HG03135 (cell line): ENCODE measurements around the gene CAMKV.

ENCODE experiments used
- ATAC-seq: cut with Tn5 transposase; IDR thresholded peaks from one replicate; pipeline ENCODE4 v1.9.1; 2021; ENCODE audit warnings: mild to moderate bottlenecking, moderate library complexity; ENCODE audit not compliant: unreplicated experiment

CAMKV gene

DNA sequence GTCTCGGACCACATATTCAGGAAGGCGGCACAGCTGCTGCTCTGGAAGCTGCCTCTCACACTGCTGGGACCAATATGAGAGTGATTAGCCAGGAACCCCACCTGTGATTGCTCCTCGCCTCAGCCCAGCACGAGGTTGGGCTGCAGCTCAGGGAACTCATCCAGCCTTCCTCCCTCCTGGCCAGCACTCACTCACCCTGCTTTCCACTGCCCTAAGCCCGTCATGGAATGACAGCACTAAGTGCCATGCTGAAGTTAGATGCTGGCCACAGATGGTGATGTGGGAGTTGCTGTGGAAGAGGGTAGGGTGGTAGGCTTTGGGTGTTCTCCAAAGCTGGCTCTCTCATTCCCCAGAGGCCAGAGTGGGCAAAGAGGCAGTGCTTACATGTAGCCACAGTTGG, 26.6 kb upstream of the CAMKV start:
- ATAC-seq: no peak

DNA sequence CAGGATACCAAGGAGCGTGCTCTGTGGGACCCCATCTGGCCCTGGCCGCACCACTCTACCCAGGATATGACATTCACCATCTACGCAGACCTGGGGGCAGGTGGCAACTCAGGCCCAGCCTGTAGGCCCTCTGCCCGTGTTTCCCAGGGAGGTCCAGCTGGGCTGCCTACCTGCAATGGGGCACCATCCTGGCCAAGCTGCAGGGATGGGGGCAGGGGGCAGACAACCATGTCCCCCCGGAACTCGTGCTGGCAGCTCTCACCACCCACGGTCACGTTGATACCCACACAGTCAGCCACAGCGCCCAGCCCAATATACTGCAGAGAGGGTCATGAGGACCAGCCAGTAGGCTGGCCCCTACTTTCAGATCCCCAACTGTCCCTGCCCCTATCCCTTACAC, 26.1 kb upstream of the CAMKV start:
- ATAC-seq: no peak

DNA sequence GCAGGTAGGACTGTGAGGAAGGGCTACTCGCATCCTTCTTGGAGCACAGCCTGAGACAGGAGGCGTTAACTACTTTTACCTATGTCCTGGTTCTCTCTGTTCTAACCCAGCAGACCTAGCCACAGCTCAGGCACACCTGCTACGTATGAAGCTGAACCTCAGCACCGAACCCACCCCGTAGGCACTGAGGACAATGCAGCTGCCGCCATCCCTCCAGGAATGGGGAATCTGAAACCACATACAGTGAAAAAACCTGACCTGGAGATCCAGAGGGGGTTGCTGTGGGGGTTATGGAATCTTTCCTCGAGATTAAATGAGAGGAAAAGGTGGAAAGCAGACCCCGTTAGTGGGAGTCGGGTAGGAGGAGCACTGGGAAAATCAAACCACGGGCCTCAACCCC, 19.6 kb upstream of the CAMKV start:
- ATAC-seq: no peak

DNA sequence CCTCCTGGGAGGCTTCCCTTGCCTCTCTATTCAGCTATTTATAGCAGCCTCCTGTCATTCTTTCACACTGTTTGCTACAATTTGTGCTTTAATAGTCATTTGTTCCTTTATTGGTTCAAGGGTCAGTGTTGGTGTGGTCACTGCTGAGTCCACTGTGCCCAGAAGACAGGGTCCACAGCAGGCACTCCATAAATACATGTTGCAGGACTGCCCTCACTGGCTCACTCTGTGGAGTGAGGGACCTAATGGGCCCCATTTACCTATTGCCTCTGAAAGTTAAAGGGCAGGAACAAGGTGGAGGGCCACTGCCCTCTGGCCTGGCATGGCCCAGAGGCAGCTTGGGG, 17.2 kb upstream of the CAMKV start:
- no peak for ATAC-seq

DNA sequence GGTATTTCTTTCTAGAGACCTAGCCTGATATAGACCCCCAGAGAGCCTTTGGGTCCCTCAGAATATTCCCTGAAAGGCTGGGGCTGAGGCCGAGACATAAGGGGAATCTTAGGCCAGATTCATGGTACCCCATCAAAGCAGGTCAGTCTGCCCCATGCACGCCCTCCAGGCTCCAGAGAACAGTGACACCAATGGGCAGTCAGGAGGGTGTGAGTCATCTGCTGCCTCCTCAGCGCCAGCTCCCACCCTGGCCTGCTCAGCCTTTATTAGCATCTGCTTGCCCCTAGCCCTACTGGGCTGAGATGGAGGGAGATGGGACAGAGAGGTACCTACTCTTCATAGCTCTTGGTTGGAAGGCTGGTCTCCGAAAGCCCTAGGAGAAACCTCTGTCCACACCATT, 14.3 kb upstream of the CAMKV start:
- ATAC-seq: no peak

DNA sequence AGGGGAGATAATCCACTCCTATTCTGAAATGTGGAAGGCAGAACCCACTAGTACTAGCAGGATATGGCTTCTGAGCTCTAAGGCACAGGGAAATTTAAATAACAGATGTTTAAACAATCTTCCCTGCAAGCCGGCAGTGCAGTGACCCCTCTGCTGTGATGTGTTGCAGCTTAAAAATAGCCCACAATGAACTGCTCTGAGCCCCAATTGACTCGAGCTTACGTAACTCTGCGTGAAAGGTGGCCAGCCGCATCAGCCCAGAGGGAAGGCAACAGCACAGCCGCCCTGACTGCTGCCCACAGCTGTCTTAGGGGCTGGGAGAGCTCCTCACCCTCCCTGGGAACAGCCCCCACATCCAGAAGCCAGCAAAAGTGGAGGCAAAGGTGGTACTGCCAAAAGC, 12.5 kb upstream of the CAMKV start:
- ATAC-seq: no peak

DNA sequence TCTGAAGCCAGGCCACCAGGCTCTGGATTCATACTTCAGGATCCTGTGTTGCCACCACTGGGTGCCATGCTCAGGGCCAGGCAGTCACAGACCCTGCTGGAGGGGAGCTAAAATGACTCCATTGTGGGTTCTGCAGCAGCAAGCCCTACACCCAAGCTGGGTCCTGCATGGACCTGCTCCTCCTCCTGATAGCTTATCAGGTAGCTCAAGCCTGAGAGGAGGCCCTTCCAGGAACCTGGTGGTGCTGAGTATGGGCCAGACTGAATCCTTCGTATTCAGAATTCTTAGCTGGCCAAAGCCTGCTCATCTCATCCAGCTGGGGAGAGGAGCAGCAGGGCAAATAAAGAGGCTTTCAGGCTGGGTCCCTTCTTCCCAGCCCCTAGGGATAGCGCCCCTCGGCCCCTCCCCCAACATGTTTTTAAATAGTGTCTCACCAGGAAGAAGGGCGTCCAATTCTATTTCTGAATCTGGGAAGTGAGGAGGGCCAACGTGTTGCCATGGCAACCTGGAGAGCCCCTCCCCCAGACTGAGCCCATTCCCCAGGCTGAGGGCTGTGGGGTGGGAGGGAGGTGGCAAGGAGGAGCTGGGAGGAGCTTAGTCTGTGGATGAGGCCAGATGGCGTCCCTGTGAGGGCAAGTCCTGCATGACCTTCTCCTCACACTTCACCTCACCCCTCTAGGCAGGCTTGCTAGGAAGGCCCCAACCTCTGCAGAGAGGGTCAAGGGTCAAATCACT, 11.0 kb upstream of the CAMKV start:
- no peak for ATAC-seq

DNA sequence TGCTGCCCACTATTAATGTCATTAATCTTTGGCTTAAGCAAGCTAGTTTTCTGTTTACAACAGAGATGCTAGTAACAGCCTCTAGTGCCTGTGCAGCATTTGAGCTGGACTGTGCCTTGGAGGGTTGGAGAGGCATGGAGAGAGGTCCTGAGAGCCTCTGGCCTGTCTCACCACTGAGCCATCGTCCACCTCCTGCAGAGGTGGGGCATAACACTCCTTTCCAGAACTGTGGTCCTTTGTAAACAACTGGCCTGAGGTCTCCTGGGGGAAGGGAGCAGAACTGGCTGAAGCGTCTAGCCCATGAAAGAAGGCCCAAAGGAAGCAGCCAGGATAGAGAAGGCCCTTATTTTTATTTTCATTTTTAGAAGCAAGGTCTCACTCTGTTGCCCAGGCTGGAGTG, 10.0 kb upstream of the CAMKV start:
- ATAC-seq: no peak

DNA sequence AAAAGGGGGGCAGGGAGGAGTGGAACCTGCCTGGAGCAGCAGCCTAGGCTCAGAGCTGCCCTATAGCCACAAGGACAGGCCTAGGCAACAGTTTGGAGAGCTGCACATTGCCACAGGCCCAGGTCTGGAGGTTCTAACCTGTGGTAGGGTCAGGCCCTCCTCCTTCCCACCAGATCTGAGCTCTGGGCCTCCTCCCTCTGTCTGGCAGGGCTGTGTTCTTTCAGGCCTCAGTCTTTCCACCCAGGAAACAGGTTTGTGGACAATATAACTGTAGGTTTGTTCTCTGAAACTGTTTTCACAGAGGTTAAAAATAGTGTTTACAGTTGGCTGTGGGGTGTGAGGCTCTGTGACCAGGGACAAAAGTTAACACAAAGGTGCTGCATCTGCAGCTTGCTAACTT, 9.0 kb upstream of the CAMKV start:
- ATAC-seq: no peak

DNA sequence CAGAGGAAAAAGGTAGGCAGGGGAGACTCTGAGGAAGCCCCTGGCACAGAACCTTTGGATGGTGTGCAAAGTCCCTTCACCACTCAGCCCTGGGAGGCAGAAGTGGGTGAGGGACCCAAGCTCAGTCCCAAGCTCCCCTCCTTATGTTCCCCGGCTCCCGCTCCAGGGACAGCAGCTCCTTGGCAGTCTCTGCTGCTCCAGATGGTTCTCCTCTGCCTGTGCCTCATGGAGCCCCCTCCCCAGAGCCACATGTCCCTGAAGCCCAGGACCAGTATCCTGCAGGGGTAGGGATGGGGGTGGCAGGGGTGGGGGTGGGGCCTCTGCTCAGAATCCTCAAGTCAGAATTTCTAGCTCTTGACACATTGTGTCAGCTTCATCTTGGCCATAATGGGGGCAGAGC, 8.0 kb upstream of the CAMKV start:
- ATAC-seq: no peak

DNA sequence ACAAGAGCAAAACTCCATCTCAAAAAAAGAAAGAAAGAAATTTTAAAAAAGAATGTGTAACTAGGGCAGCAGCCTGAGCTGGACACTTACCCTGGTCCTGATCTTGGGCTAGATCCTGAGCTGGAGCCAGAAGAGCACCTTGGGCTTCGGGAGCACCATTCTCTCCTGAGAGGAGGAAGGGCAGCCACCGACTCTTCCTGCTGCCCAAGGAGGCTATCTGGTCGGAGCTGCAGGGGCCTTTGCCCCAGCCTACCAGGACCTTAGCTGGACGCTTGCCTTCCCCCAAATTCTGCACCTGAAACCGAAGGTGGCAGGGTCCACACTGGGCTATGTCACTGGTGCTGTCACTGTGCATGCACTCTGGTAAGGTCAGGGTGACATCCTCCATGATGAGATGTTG, 6.9 kb upstream of the CAMKV start:
- no peak for ATAC-seq

DNA sequence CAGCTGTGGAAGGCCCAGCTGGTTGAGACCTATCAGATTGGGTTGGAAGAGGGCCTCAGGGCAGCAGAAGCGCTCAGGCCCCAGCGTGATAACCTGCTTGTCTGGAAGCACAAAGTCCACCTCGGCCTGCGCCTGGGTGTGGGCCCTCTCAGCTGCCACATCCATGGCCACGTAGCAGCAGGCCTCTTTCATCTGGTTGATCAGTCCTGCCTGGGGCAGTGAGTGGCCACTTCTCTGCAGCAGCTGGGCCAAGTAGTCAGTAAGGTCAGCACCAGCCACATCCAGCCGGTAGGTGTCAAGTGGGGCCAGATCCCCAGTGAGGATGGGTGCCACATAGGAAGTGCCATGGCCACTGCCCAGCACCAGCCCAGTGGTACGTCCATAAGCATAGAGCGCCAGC, 3.9 kb upstream of the CAMKV start:
- no peak for ATAC-seq

DNA sequence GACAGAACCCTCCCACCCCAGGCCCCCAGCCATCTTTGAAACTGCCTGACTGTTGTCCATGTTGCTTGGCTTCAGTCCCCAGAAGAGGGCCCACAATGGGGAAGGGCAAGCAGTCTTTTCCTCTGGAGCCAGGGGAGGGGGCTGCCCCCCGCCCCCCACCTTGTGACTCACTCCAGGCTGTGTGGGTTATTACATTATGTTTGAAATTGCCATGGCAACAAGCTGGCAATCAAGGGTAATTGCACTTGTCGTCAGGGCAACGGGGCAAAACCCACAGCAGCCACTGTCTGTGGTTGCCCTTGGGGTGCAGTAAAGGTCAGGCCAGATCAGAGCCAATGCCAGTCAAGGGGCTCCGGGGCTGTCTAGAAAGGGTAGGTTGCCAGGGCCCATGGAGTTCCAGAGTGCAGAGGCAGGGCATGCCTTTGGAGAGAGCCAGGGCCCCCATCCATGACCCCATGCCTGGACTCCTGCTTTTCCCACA, 3.1 kb upstream of the CAMKV start:
- ATAC-seq: no peak

DNA sequence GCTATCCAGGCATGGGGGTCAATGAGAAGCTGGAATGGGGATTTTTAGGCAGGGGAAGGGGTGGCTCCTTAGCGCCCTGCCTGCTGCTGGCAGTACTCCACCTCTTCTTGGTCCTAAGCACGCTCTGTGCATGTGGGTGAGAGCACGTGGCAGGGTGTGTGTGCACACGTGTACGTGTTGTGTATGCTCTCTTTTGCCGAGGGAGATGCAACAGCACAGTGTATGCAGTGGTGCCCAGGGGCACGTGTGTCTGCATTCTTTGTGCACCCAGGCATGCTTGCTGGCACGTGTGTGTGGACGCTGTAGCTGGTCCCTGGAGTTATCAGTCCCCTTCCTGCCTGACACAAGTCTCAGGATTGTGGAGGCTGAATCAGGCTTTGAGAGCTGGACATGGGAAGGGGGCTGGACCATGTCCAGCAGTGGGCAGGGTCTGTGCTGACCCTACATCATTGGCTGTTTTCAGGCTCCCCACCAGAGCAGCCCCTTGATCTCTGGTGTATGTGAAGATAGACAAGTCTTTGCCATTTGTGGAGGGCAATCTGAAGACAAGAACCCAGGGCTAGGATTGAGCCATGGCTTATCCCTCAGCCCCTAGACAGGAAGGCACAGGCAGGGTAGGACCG, 1.9 kb upstream of the CAMKV start:
- no peak for ATAC-seq

DNA sequence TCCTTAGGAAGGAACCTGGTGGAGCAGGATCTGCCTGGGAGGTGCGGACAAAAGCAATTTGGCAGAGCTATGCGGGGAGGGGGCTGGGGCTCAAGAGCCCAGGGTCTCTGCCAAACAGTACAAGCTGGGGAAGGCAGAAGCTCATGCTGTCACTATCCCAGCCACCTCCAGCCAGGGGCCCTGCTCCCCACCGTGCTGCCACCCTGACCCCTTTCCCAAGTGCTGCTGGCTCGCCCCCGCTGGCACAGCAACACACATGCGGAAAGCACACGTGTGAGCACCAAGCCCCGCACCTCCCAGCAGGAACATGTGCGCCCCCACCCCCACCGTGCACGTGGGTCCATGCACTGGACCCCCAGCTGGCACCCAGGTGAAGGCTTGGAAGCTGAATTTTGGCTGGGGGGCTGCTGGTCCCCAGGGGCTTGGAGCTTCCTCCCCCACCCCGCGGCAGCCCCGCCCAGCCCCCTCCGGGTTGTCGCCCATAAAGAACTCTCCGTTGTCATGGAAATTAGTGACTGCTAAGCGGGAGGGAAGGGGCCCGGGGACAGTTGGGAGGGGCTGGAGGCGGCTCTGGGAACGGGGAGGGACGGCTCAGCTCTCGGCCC, 742 bp downstream of the CAMKV start:
- no peak for ATAC-seq

DNA sequence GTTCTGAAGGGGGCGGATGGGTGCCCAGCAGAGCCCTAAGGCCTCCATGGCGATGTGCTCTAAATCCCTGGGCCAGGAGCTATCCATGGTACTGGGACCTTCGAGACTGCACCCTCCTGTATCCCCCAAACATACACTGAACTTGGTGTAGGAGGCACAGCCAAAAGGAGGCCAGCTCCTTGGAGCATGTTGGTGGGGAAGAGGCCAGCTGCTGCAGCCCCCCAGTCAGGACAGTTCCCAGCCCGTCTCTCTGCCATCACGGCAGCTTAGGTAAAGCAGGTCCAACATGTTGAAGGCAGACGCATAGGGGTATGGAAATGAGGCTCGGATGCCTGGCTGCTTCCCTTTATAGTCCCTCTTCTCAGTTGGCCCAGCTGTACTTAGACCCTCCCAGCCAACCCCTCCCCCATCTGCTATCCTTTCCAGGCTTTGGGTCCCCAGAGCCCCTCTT, 1.8 kb downstream of the CAMKV start:
- ATAC-seq: no peak

DNA sequence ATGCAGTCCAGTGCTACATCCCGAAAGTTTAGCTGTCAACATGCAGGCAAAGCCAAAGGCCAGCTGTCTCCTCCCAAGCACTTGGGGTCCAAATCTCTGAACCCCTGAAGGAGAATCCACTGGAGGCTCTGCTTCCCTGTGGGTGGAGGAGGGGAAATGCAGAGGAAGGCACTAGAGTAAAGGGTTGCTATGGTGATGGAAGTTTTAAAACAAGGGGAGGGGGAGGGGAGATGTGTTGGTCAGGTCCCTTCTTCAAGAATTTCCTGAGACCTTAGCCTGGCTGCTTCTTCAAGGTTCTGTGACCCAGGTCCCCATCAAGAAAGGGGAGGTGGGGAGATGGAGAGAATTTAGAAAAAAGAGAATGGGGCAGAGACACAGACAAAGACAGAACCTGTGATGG, 2.3 kb downstream of the CAMKV start:
- no peak for ATAC-seq

DNA sequence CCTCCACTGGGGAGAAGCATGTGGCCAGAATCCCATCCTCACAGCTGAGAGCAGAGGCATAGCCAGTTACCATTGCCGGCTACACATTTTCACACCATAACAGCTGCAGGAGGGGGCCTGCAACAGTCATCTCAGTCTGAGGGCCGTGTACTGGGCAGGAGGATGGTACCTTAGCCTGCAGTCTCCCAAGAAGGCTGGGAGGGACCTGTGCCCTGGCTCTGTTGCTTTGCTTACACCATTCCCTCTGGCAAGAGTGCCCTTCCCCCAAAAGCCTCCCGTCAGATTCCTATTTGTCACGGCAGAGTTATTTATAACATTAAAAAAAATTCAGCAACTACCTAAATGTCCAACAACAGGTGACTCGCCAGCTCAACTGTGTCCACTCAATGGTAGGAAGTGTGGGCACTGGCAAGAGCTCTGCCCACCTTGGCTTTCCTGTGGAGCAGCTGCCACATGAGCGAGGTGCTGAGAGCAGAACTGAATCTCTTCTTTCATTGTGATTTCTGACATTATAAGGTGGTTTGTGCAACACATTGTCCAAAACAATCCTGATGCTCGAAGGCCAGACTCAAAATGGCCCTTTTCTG, 4.4 kb downstream of the CAMKV start:
- ATAC-seq: no peak

DNA sequence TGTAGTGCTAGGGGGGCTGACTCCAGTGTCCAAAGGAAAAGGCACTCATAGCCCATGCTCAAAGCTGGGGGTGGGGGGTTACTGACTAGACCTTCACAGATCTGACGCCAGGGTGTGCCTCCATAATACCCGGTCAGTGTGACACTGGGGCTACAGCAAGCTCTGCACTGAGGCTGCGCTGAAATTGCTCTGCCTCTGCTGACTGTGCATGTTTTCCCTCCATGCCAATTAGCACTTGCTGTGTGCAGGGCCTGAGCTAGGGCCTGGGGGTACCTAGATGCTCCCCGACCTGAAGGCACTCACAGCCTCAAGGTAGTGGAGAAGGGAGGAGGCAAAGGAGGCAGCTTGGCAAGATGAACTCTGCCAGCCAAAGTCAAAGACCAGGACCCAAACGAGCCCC, 5.2 kb downstream of the CAMKV start:
- no peak for ATAC-seq

DNA sequence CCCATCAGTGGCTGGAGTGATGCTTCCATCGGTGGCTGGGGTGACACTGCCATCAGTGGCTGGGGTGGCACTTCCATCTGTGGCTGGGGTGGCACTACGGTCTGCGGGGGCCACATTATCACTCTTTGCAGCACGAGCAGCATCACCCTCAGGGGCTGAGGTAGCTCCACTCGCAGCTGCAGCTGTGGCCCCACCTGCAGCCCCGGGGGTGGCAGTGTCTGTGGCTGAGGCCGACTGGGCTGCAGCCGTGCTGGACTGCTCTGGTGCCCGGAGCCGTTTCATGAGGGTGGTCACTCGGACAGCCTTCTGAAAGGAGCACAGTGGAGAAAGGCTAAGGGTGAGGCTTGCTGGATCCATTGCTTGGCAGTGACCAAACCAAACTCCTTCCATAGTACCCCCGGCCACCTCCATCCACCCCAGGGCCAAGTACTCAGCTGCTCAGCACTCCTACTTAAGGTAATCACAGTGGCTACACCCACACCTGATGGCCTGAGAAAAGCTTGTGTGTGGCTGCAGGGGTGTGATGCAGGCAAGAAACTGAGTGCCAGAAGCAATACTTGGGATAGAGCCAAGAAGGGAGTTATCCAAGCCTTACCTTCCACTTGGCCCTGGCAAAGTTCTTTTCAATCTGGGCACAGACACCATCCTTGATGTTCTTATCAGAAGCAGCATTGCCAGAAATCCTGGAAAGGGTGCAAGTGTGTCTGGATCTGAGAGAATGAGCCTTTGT, 10.0 kb downstream of the CAMKV start:
- no peak for ATAC-seq
